ENCODE results near the gene STK32B.

DNA sequence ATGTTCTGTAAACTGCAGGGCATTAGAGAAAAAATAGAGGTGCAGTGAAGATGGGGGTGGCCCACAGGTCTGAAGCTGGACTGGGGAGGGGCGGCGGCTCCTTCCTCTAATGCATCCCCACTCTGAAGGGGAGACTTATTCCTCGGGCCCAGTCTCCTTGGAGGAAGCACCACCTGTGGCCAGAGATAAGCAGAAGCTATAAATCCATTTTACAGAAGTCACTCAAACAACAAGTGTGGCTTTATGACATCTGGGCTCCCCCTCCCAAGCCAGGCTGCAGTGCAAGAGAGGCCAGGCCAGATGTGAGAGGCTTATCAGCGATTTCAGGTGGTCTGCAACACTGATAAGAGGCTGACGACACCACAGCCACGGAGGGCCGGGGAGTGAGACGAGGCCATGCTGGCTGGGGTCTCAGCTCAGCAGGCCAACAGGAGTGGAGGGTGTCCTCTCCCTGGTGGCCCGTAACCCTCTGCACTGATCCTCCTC, 47.9 kb upstream of the STK32B start:
- no peak for TF ChIP-seq EZH2 (IDR thresholded peaks at IDR 0.05; ENCODE audit: low read length, unreplicated experiment)
- TF ChIP-seq, protein P1, sequence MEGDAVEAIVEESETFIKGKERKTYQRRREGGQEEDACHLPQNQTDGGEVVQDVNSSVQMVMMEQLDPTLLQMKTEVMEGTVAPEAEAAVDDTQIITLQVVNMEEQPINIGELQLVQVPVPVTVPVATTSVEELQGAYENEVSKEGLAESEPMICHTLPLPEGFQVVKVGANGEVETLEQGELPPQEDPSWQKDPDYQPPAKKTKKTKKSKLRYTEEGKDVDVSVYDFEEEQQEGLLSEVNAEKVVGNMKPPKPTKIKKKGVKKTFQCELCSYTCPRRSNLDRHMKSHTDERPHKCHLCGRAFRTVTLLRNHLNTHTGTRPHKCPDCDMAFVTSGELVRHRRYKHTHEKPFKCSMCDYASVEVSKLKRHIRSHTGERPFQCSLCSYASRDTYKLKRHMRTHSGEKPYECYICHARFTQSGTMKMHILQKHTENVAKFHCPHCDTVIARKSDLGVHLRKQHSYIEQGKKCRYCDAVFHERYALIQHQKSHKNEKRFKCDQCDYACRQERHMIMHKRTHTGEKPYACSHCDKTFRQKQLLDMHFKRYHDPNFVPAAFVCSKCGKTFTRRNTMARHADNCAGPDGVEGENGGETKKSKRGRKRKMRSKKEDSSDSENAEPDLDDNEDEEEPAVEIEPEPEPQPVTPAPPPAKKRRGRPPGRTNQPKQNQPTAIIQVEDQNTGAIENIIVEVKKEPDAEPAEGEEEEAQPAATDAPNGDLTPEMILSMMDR (conservative IDR thresholded peaks at IDR 0.05; ENCODE audit: low read depth, low read length) = no peak
